ENCODE data around the gene PRR23E.

Gene PRR23E

DNA sequence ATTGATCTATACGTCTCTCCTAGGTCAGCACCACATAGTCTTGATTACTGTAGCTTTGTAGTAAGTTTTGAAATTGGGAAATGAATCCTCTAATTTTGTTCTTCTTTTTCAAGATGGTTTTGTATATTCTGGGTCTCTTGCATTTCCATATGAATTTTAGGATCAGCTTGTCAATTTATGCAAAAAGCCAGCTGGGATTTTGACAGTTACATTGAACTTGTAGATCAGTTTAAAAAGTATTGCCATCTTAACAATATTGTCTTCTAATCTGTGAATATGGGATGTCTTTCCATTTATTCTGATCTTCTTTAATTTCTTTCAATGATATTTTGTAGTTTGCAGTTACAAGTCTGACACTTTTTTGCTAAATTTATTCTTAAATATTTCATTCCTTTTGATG is 5.6 kb upstream of the PRR23E start:
- Histone ChIP-seq H3K4me3 (ENCODE audit: low read depth in 1 of 2, low read length in 2 of 2) (no peak overlapping the region), H3K9me3 (ENCODE audit: control insufficient read depth in 1 of 2, low read length in 2 of 2) (peaks cover 9 to 10% of the 10 kb centered on the region in 2 donors), H3K4me1 (ENCODE audit: control insufficient read depth in 1 of 2, insufficient read depth in 2 of 2, low read length in 2 of 2) (no peaks in the 10 kb centered on the region), H3K27me3 (ENCODE audit: low read depth, low read length) (no peaks in the 10 kb centered on the region), H3K27ac (ENCODE audit: low read length) (no peak overlapping the region), H3K36me3 (ENCODE audit: control insufficient read depth in 1 of 2, insufficient read depth in 2 of 2, low read length in 2 of 2) (no peaks in the 10 kb centered on the region)

- Histone ChIP-seq H3K27me3 (ENCODE audit: low read depth, low read length) (no peaks in the 10 kb centered on the region), H3K9me3 (ENCODE audit: control insufficient read depth in 1 of 2, low read length in 2 of 2) (peaks cover 10% of the 10 kb centered on the region in 2 donors), H3K36me3 (ENCODE audit: control insufficient read depth in 1 of 2, insufficient read depth in 2 of 2, low read length in 2 of 2) (no peaks in the 10 kb centered on the region), H3K27ac (ENCODE audit: low read length) (no peak overlapping the region), H3K4me3 (ENCODE audit: low read depth in 1 of 2, low read length in 2 of 2) (no peak overlapping the region), H3K4me1 (ENCODE audit: control insufficient read depth in 1 of 2, insufficient read depth in 2 of 2, low read length in 2 of 2) (no peaks in the 10 kb centered on the region)
Measured at GRCh38 chr3:127193341-127193740, 410 bp downstream of the PRR23E start.

DNA sequence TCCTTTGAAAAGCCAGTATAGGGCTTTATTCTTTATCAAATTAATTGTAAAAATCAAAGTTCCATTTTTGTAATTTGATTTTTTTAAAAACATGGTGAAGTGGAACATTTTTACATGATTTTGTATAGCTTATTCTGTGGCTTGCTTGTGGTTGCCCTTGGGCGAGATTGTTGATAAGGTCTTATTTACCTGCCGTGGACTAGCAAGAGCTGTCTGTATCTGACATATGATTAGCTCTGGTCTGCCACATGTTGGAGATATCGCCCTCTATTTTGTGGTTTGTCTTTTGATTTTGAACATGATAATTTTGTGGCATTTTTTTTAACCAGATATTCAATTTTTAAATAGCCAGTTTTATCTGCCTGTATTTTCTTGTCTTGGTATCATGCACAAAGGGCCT is 844 bp downstream of the PRR23E start:
- Histone ChIP-seq H3K36me3 (ENCODE audit: control insufficient read depth in 1 of 2, insufficient read depth in 2 of 2, low read length in 2 of 2) (no peaks in the 10 kb centered on the region), H3K27me3 (ENCODE audit: low read depth, low read length) (no peaks in the 10 kb centered on the region), H3K27ac (ENCODE audit: low read length) (no peak overlapping the region), H3K4me3 (ENCODE audit: low read depth in 1 of 2, low read length in 2 of 2) (no peak overlapping the region), H3K9me3 (ENCODE audit: control insufficient read depth in 1 of 2, low read length in 2 of 2) (peaks cover 10% of the 10 kb centered on the region in 2 donors), H3K4me1 (ENCODE audit: control insufficient read depth in 1 of 2, insufficient read depth in 2 of 2, low read length in 2 of 2) (no peaks in the 10 kb centered on the region)

GRCh38 chr3:127194601-127195187 is 1.8 kb downstream of the PRR23E start:
- Histone ChIP-seq H3K27me3 (ENCODE audit: low read depth, low read length) (no peaks in the 10 kb centered on the region), H3K36me3 (ENCODE audit: control insufficient read depth in 1 of 2, insufficient read depth in 2 of 2, low read length in 2 of 2) (no peaks in the 10 kb centered on the region), H3K9me3 (ENCODE audit: control insufficient read depth in 1 of 2, low read length in 2 of 2) (peaks cover 10% of the 10 kb centered on the region in 2 donors), H3K27ac (ENCODE audit: low read length) (no peak overlapping the region), H3K4me1 (ENCODE audit: control insufficient read depth in 1 of 2, insufficient read depth in 2 of 2, low read length in 2 of 2) (no peaks in the 10 kb centered on the region), H3K4me3 (ENCODE audit: low read depth in 1 of 2, low read length in 2 of 2) (no peak overlapping the region)

DNA sequence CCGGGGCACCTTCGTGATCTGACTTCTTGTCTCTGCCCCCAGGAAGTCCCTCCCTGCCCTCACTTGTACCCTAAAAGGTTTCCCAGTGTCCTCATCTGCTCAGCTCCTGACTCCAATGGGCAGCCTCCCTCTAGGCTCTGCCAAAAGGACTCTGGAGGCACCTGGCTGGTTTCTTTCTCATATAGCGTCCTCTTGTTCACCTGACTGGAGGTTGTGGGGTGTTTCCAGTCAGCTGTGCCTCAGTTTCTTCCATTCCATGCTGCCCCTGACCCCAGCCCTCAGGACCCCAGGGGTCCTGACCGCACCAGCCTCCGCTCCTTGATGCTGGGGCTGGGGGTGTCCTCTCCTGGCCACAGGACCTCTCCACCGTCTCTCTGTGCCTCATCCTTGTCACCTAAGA is 2.5 kb downstream of the PRR23E start:
- Histone ChIP-seq H3K4me1 (ENCODE audit: control insufficient read depth in 1 of 2, insufficient read depth in 2 of 2, low read length in 2 of 2) (no peaks in the 10 kb centered on the region), H3K27ac (ENCODE audit: low read length) (no peak overlapping the region), H3K36me3 (ENCODE audit: control insufficient read depth in 1 of 2, insufficient read depth in 2 of 2, low read length in 2 of 2) (no peaks in the 10 kb centered on the region), H3K9me3 (ENCODE audit: control insufficient read depth in 1 of 2, low read length in 2 of 2) (peaks cover 10% of the 10 kb centered on the region in 2 donors), H3K4me3 (ENCODE audit: low read depth in 1 of 2, low read length in 2 of 2) (no peak overlapping the region), H3K27me3 (ENCODE audit: low read depth, low read length) (no peaks in the 10 kb centered on the region)

- Histone ChIP-seq H3K4me3 (ENCODE audit: low read depth in 1 of 2, low read length in 2 of 2) (no peak overlapping the region), H3K4me1 (ENCODE audit: control insufficient read depth in 1 of 2, insufficient read depth in 2 of 2, low read length in 2 of 2) (no peaks in the 10 kb centered on the region), H3K27ac (ENCODE audit: low read length) (no peak overlapping the region), H3K36me3 (ENCODE audit: control insufficient read depth in 1 of 2, insufficient read depth in 2 of 2, low read length in 2 of 2) (no peaks in the 10 kb centered on the region), H3K27me3 (ENCODE audit: low read depth, low read length) (no peaks in the 10 kb centered on the region), H3K9me3 (ENCODE audit: control insufficient read depth in 1 of 2, low read length in 2 of 2) (peaks cover 5 to 10% of the 10 kb centered on the region in 2 donors)
Measured at GRCh38 chr3:127196002-127196401, 3.1 kb downstream of the PRR23E start.

- Histone ChIP-seq H3K27me3 (ENCODE audit: low read depth, low read length) (no peaks in the 10 kb centered on the region), H3K36me3 (ENCODE audit: control insufficient read depth in 1 of 2, insufficient read depth in 2 of 2, low read length in 2 of 2) (no peaks in the 10 kb centered on the region), H3K27ac (ENCODE audit: low read length) (no peak overlapping the region), H3K4me3 (ENCODE audit: low read depth in 1 of 2, low read length in 2 of 2) (no peak overlapping the region), H3K4me1 (ENCODE audit: control insufficient read depth in 1 of 2, insufficient read depth in 2 of 2, low read length in 2 of 2) (no peaks in the 10 kb centered on the region), H3K9me3 (ENCODE audit: control insufficient read depth in 1 of 2, low read length in 2 of 2) (peaks cover 4 to 9% of the 10 kb centered on the region in 2 donors)
Measured at GRCh38 chr3:127196466-127197299, 3.8 kb downstream of the PRR23E start.

- peaks cover 2 to 4% of the 10 kb centered on the region in 2 donors for H3K9me3 ChIP-seq (ENCODE audit: control insufficient read depth in 1 of 2, low read length in 2 of 2)
- H3K36me3 ChIP-seq (ENCODE audit: control insufficient read depth in 1 of 2, insufficient read depth in 2 of 2, low read length in 2 of 2), result no peaks in the 10 kb centered on the region
- no peaks in the 10 kb centered on the region for H3K4me1 ChIP-seq (ENCODE audit: control insufficient read depth in 1 of 2, insufficient read depth in 2 of 2, low read length in 2 of 2)
- no peak overlapping the region for H3K4me3 ChIP-seq (ENCODE audit: low read depth in 1 of 2, low read length in 2 of 2)
- H3K27me3 ChIP-seq (ENCODE audit: low read depth, low read length), result no peaks in the 10 kb centered on the region
- no peak overlapping the region for H3K27ac ChIP-seq (ENCODE audit: low read length)
Measured at GRCh38 chr3:127197300-127198189, 4.6 kb downstream of the PRR23E start.

- H3K4me3 ChIP-seq (ENCODE audit: low read depth in 1 of 2, low read length in 2 of 2), result no peak overlapping the region
- no peak overlapping the region for H3K27ac ChIP-seq (ENCODE audit: low read length)
- H3K27me3 ChIP-seq (ENCODE audit: low read depth, low read length), result no peaks in the 10 kb centered on the region
- H3K36me3 ChIP-seq (ENCODE audit: control insufficient read depth in 1 of 2, insufficient read depth in 2 of 2, low read length in 2 of 2), result no peaks in the 10 kb centered on the region
- H3K4me1 ChIP-seq (ENCODE audit: control insufficient read depth in 1 of 2, insufficient read depth in 2 of 2, low read length in 2 of 2), result no peaks in the 10 kb centered on the region
- H3K9me3 ChIP-seq (ENCODE audit: control insufficient read depth in 1 of 2, low read length in 2 of 2), result peaks cover 3 to 4% of the 10 kb centered on the region in 2 donors
Measured at GRCh38 chr3:127200086-127200691, 7.3 kb downstream of the PRR23E start.

DNA sequence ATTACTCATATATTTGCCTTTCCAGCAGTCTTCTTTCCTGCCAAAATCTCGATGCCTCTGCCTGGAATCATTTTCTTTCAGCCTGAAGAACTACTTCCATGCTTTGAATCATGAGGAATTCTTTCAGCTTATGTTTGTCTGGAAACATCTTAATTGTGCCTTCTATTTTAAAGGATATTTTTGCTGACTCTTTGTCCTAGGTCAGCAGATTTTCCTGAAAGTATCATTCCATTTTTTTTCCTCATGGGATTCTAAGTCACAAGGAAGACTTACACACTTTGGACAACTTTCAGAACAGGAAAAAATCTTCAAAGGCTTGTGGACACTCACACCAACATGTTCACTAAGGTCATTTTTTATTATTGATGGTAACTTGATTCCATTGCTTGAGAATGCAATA is 10.1 kb downstream of the PRR23E start:
- no peak overlapping the region for H3K27ac ChIP-seq (ENCODE audit: low read length)
- peaks cover 3 to 4% of the 10 kb centered on the region in 2 donors for H3K9me3 ChIP-seq (ENCODE audit: control insufficient read depth in 1 of 2, low read length in 2 of 2)
- H3K36me3 ChIP-seq (ENCODE audit: control insufficient read depth in 1 of 2, insufficient read depth in 2 of 2, low read length in 2 of 2), result no peaks in the 10 kb centered on the region

More for the DNA sequence above, 10.1 kb downstream of the PRR23E start:
- H3K27me3 ChIP-seq (ENCODE audit: low read depth, low read length), result no peaks in the 10 kb centered on the region
- no peaks in the 10 kb centered on the region for H3K4me1 ChIP-seq (ENCODE audit: control insufficient read depth in 1 of 2, insufficient read depth in 2 of 2, low read length in 2 of 2)
- H3K4me3 ChIP-seq (ENCODE audit: low read depth in 1 of 2, low read length in 2 of 2), result no peak overlapping the region
